MCF 10A (cell line): Measurements from ENCODE around the gene NXT2. TPM values are rescaled to one million over a fixed set of nuclear protein-coding genes. Genes with fewer than 3 reads are reported as not detected.

Source experiments
- BruUV-seq: library from RNA; stranded (reverse); fragments of 400-500 nt; replicated peaks from 2 replicates; lab custom pipeline; 2021; lab: Mats Ljungman, UMichigan
- CTCF ChIA-PET: fragments of 300-600 bp; sonication (Branson Sonifier 250); formaldehyde crosslinking; extraction: SDS; loops from one replicate; lab custom pipeline; 2021; ENCODE audit warnings: antibody characterized with exemption, inconsistent platforms; lab: Yijun Ruan, JAX
- POLR2A ChIA-PET: fragments of 300-600, 350-650 bp; sonication (Branson Sonifier 250); formaldehyde crosslinking; extraction: SDS; loops from one replicate; lab custom pipeline; 2020; ENCODE audit warnings: antibody characterized with exemption, inconsistent platforms; lab: Yijun Ruan, JAX
- DNase-seq: peaks from one replicate; pipeline ENCODE4 v3.0.0-alpha.2; 2018; ENCODE audit not compliant: unreplicated experiment
- H3K27ac Mint-ChIP-seq: one replicate; pipeline ENCODE4 v1.8.0; 2022; ENCODE audit warnings: mild to moderate bottlenecking, low read depth, mixed read lengths; ENCODE audit not compliant: unreplicated experiment
- H3K27me3 Mint-ChIP-seq: one replicate; pipeline ENCODE4 v1.8.0; 2022; ENCODE audit warnings: mixed read lengths; ENCODE audit not compliant: insufficient read depth, unreplicated experiment
- H3K36me3 Mint-ChIP-seq: one replicate; pipeline ENCODE4 v1.8.0; 2022; ENCODE audit warnings: mild to moderate bottlenecking, moderate library complexity, mixed read lengths; ENCODE audit not compliant: insufficient read depth, unreplicated experiment
- H3K4me1 Mint-ChIP-seq: one replicate; pipeline ENCODE4 v1.8.0; 2022; ENCODE audit warnings: mixed read lengths; ENCODE audit not compliant: insufficient read depth, unreplicated experiment
- H3K4me3 Mint-ChIP-seq: one replicate; pipeline ENCODE4 v1.8.0; 2022; ENCODE audit warnings: mild to moderate bottlenecking, moderate library complexity, mixed read lengths; ENCODE audit not compliant: unreplicated experiment
- H3K9me3 Mint-ChIP-seq: one replicate; pipeline ENCODE4 v1.8.0; 2022; ENCODE audit warnings: mixed read lengths; ENCODE audit not compliant: unreplicated experiment
- intact Hi-C: fragments of 100-400 bp; cut with micrococcal nuclease; formaldehyde crosslinking; loops from 2 replicates; pipeline ENCODE4 v1.14.1; 2022
- total RNA-seq: library from RNA; stranded (reverse); gene quantifications from 2 replicates; pipeline ENCODE4 v1.2.3, GENCODE V29; 2022
- TF ChIP-seq, protein P1 (sequence below): fragments of 200-600 bp; IDR thresholded peaks from one replicate; pipeline ENCODE4 v1.8.0; 2022; ENCODE audit warnings: antibody characterized with exemption, mild to moderate bottlenecking; ENCODE audit not compliant: unreplicated experiment

NXT2 gene
- total RNA-seq, 1 experiment from 2014 or later, result 6.9 TPM

DNA sequence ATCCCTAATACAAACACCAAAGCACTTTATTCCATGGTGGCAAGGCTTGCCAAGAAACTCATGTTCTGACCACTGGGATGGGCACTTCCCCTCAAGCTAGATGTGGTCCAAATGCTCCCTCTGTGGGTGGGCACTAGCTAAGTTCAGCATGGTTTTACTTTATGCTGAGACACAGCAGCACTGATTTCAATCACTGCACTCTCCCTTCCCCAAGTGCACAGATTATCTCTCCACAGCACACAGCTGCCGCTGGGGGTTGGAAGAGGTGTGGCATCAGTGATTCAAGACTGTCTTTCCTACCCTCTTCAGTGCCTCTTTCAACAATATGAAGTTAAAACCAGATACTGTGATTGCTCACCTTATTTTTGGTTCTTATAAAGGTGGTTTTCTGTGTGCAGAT, 38.2 kb upstream of the NXT2 start:
- no peak for DNase-seq
- TF ChIP-seq, protein P1, sequence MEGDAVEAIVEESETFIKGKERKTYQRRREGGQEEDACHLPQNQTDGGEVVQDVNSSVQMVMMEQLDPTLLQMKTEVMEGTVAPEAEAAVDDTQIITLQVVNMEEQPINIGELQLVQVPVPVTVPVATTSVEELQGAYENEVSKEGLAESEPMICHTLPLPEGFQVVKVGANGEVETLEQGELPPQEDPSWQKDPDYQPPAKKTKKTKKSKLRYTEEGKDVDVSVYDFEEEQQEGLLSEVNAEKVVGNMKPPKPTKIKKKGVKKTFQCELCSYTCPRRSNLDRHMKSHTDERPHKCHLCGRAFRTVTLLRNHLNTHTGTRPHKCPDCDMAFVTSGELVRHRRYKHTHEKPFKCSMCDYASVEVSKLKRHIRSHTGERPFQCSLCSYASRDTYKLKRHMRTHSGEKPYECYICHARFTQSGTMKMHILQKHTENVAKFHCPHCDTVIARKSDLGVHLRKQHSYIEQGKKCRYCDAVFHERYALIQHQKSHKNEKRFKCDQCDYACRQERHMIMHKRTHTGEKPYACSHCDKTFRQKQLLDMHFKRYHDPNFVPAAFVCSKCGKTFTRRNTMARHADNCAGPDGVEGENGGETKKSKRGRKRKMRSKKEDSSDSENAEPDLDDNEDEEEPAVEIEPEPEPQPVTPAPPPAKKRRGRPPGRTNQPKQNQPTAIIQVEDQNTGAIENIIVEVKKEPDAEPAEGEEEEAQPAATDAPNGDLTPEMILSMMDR, result no peak
- no peak overlapping the region for H3K4me3 Mint-ChIP-seq
- no peaks in the 10 kb centered on the region for H3K4me1 Mint-ChIP-seq
- ChIA-PET POLR2A (no interaction called here), CTCF (interaction anchor here (0.6 to 1.2 kb wide), 2 partner anchors 12 to 378 kb away, joined by 3 to 4 read pairs; no protein-coding TSS in a partner anchor)
- peaks cover 96% of the 10 kb centered on the region for H3K27me3 Mint-ChIP-seq
- H3K36me3 Mint-ChIP-seq, result no peaks in the 10 kb centered on the region
- H3K27ac Mint-ChIP-seq, result no peak overlapping the region
- BruUV-seq, result no TSS peak
- no peaks in the 10 kb centered on the region for H3K9me3 Mint-ChIP-seq
- intact Hi-C loops, result no loop called here

DNA sequence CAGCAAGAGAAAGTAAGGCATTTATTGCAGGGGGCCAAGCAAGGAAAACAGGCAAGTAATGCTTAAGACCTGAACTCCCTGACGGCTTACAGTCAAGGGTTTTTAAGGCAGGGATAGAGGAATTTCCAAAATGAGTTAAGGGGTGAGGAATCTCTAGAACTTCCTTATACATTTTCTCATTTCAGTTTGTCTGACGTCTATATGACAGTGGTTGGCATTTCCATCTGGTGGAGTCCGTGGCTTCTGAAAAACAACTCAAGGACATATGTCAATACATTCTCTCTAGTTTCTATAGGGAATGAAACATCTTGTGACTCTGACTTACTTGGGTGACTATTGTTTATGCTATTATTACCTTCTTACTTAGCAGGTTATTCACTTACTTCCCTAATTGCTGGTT, 35.5 kb upstream of the NXT2 start:
- H3K4me3 Mint-ChIP-seq, result no peak overlapping the region

DNA sequence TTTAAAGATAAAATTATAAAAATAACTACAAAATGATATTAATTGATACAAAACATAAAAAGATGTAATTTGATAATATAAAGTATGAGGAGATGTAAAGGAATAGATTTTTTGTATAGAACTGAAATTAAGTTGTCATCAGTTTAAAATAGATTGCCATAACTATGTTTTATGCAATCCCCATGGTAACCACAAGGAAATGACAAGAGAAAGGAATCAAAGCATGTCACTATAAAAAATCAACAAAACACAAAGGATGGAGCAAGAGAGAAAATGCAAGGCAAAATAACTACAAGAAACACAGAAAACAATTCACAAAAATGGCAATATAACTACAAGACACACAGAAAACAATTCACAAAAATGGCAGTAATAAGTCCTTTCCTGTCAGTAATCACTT, 27.7 kb upstream of the NXT2 start:
- no TSS peak for BruUV-seq
- H3K36me3 Mint-ChIP-seq, result no peaks in the 10 kb centered on the region
- no peak overlapping the region for H3K4me3 Mint-ChIP-seq
- no peak for DNase-seq
- POLR2A ChIA-PET, result no interaction called here
- intact Hi-C loops, result loop anchor here (10.0 kb wide), 1 partner anchor 66 kb away; no protein-coding TSS in a partner anchor
- TF ChIP-seq, protein P1, result no peak
- no peak overlapping the region for H3K27ac Mint-ChIP-seq
- peaks cover 8% of the 10 kb centered on the region for H3K9me3 Mint-ChIP-seq
- H3K4me1 Mint-ChIP-seq, result no peaks in the 10 kb centered on the region
- peaks cover 90% of the 10 kb centered on the region for H3K27me3 Mint-ChIP-seq
- CTCF ChIA-PET, result no interaction called here

More for the DNA sequence above, 35.5 kb upstream of the NXT2 start:
- no peak for DNase-seq
- H3K4me1 Mint-ChIP-seq, result no peaks in the 10 kb centered on the region
- CTCF ChIA-PET, result interaction anchor here (0.9 kb wide), 1 partner anchor 16 kb away, joined by 4 read pairs; no protein-coding TSS in a partner anchor
- no TSS peak for BruUV-seq
- POLR2A ChIA-PET, result interaction anchor here (0.7 kb wide), 1 partner anchor 103 kb away, joined by 3 read pairs; no protein-coding TSS in a partner anchor
- H3K9me3 Mint-ChIP-seq, result no peaks in the 10 kb centered on the region
- H3K36me3 Mint-ChIP-seq, result no peaks in the 10 kb centered on the region
- TF ChIP-seq, protein P1, result no peak
- intact Hi-C loops, result loop anchor here (10.0 kb wide), 1 partner anchor 74 kb away; no protein-coding TSS in a partner anchor
- H3K27ac Mint-ChIP-seq, result no peak overlapping the region
- H3K27me3 Mint-ChIP-seq, result peaks cover 87% of the 10 kb centered on the region

DNA sequence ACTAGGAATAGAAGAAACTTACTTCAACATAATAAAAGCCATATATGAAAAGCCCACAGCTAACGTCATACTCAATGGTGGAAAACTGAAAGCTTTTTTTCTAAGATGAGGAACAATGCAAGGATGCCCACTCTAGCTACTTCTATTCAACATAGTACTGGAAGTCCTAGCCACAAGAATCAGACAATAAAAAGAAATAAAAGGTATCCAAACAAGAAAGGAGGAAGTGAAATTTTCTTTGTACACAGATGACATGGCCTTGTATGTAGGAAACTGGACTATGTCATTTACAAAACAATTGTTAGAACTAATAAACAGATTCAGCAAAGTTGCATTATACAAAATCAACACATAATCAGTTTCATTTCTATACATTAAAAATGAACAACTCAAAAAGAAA, 25.5 kb upstream of the NXT2 start:
- Mint-ChIP-seq H3K27me3 (peaks cover 100% of the 10 kb centered on the region), H3K27ac (no peak overlapping the region), H3K9me3 (peaks cover 8% of the 10 kb centered on the region), H3K4me1 (no peaks in the 10 kb centered on the region), H3K4me3 (no peak overlapping the region), H3K36me3 (no peaks in the 10 kb centered on the region)
- ChIA-PET POLR2A (no interaction called here), CTCF (interaction anchor here (0.9 kb wide), 1 partner anchor 165 kb away, joined by 4 read pairs; no protein-coding TSS in a partner anchor)
- no TSS peak for BruUV-seq
- DNase-seq, result no peak
- intact Hi-C loops, result no loop called here
- TF ChIP-seq, protein P1, result no peak
